Retinal pigment epithelial cell (primary cell): ENCODE data around the gene PTGS1.
"Not testable (repeated sequence)": the region's sequence is repeated elsewhere in the genome, so short reads cannot be mapped to it uniquely, and the experiment has no call there.

Experiments
- DNase-seq: peaks from one replicate; pipeline ENCODE4 v3.0.0-alpha.2; 2010; ENCODE audit warnings: low read depth
- H3K4me3 ChIP-seq: 2 replicates; pipeline ENCODE4 v1.5.1; 2011; ENCODE audit warnings: mild to moderate bottlenecking, low read length, control low read depth, moderate library complexity
- CTCF ChIP-seq: conservative IDR thresholded peaks from 2 replicates; pipeline ENCODE4 v1.5.1; 2011; ENCODE audit warnings: low read depth, low read length, control low read depth, inconsistent platforms

The PTGS1 gene

GRCh38 chr9:122406070-122406890 is 35.5 kb downstream of the PTGS1 start:
- DNase-seq = no peak
- H3K4me3 ChIP-seq = peak overlapping the region; percentile 39
- TF ChIP-seq CTCF = no peak

GRCh38 chr9:122414108-122414507 is 43.3 kb downstream of the PTGS1 start:
- not testable (repeated sequence) for H3K4me3 ChIP-seq, DNase-seq

- DNase-seq = no peak
- TF ChIP-seq CTCF = no peak
- H3K4me3 ChIP-seq = no peak overlapping the region
Measured at GRCh38 chr9:122418016-122418415, 47.2 kb downstream of the PTGS1 start.

- no peak for TF ChIP-seq CTCF
- no peak overlapping the region for H3K4me3 ChIP-seq
- DNase-seq = no peak
Measured at GRCh38 chr9:122420315-122420714, 49.5 kb downstream of the PTGS1 start.

GRCh38 chr9:122425087-122425486 is 54.3 kb downstream of the PTGS1 start:
- no peak for DNase-seq
- no peak for TF ChIP-seq CTCF
- no peak overlapping the region for H3K4me3 ChIP-seq

GRCh38 chr9:122426723-122427122 is 55.9 kb downstream of the PTGS1 start:
- no peak for DNase-seq

GRCh38 chr9:122442568-122442967 is 71.7 kb downstream of the PTGS1 start:
- TF ChIP-seq CTCF = no peak
- DNase-seq = no peak
- H3K4me3 ChIP-seq = no peak overlapping the region

More at GRCh38 chr9:122426723-122427122, 55.9 kb downstream of the PTGS1 start:
- no peak for TF ChIP-seq CTCF
- H3K4me3 ChIP-seq = no peak overlapping the region
